SK-N-MC (cell line): Measurements from ENCODE around the gene RBMS3.
"Not testable (repeated sequence)": the region's sequence is repeated elsewhere in the genome, so short reads cannot be mapped to it uniquely, and the experiment has no call there.

Experiments
- DNase-seq: peaks from one replicate; pipeline ENCODE4 v3.0.0-alpha.2; 2011; ENCODE audit warnings: low read depth, low spot score
- H3K27ac ChIP-seq: fragments of 200-600 bp; sonication (generic); 2 replicates; pipeline ENCODE4 v1.5.1; 2016; ENCODE audit warnings: mixed run types
- H3K36me3 ChIP-seq: fragments of 200-600 bp; sonication (generic); 2 replicates; pipeline ENCODE4 v1.6.1; 2017; ENCODE audit warnings: antibody characterized with exemption, low read length, mixed read lengths; ENCODE audit not compliant: insufficient read depth
- H3K4me3 ChIP-seq: fragments of 200-600 bp; sonication (generic); 2 replicates; pipeline ENCODE4 v1.5.1; 2016
- H3K9ac ChIP-seq: fragments of 200-600 bp; sonication (generic); 2 replicates; pipeline ENCODE4 v1.8.0; 2017; ENCODE audit warnings: mixed run types, mixed read lengths; ENCODE audit not compliant: insufficient read length
- H3K9me3 ChIP-seq: fragments of 200-600 bp; sonication (generic); 2 replicates; pipeline ENCODE4 v1.6.1; 2017; ENCODE audit warnings: low read depth, mild to moderate bottlenecking, antibody characterized with exemption, low read length, moderate library complexity, mixed read lengths
- EZH2 ChIP-seq: fragments of 200-600 bp; sonication (generic); IDR thresholded peaks from one replicate; pipeline ENCODE4 v1.6.1; 2017; ENCODE audit warnings: antibody characterized with exemption
- FOXP2 ChIP-seq: optimal IDR thresholded peaks from 2 replicates; pipeline ENCODE3; 2011; ENCODE audit warnings: mild to moderate bottlenecking, moderate library complexity; ENCODE audit not compliant: insufficient read depth; ENCODE audit errors: extremely low read length, control extremely low read depth
- POLR2AphosphoS5 ChIP-seq: IDR thresholded peaks from 2 replicates; pipeline ENCODE4 v1.6.1; 2012; ENCODE audit warnings: mild to moderate bottlenecking, low read depth, low read length, borderline replicate concordance

The RBMS3 gene

DNA sequence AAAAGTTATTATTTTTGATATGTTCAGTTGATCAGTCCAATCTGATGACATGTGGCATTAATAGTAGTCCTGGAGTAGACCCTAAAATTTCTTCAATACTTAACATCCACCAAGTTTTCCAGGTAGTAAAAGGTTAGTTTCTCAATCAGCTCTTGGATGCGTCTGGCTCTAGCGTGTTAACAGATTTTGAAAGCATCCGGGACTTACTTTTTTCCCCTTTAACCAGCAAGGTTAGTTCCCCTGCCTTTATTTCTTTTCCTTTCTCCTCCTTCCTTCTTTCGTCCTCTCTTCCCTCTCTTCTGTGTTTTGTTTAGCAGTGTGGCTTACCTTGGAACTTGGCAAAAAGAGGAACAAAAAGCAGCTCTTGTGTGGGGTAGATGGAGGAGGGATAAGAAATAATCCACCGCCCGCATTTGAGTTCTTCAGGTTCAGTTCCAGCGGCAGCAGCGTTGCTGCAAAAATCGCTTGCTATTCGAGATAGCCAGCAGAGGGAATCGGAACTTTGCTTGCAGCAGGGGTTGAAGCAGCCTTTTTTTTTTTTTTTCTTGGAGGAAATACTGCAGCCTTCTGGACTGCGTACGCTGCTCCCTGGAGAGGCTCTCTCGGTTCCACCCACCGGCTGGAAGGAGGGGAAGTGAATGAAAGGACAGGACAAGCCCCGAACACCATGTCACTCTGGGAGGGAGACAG is at the start of gene RBMS3:
RBMS3 (plus strand) TSS at position 668 of the 690 bp plus-strand sequence.
- Histone ChIP-seq H3K9me3 (no peaks in the 10 kb centered on the region), H3K9ac (peak within 1 kb of the TSS; percentile 72), H3K4me3 (peak within 1 kb of the TSS; percentile 74), H3K36me3 (no peaks in the 10 kb centered on the region), H3K27ac (peak within 1 kb of the TSS; percentile 35; the same call in 1 of the 2 replicates)
- DNase-seq, result no peak
- TF ChIP-seq EZH2, result no peak
- TF ChIP-seq FOXP2, result no peak
- no peak for TF ChIP-seq POLR2AphosphoS5

DNA sequence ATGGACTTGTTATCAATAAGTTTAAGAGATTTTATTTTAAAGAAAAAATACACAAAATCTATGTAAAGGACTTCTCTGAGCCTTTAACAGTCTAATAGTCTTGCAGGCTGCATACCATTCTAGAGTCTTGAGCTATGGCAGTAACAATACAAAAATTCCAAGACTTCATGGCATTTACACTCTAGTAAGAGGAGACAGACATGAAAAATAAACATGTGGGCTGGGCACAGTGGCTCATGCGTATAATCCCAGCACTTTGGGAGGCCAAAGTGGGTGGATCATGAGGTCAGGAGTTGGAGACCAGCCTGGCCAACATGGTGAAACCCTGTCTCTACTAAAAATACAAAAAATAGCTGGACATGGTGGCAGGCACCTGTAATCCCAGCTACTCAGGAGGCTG is 47.7 kb upstream of the RBMS3 start:
- not testable (repeated sequence) for H3K36me3 ChIP-seq, H3K27ac ChIP-seq, DNase-seq, H3K4me3 ChIP-seq, H3K9ac ChIP-seq, H3K9me3 ChIP-seq

DNA sequence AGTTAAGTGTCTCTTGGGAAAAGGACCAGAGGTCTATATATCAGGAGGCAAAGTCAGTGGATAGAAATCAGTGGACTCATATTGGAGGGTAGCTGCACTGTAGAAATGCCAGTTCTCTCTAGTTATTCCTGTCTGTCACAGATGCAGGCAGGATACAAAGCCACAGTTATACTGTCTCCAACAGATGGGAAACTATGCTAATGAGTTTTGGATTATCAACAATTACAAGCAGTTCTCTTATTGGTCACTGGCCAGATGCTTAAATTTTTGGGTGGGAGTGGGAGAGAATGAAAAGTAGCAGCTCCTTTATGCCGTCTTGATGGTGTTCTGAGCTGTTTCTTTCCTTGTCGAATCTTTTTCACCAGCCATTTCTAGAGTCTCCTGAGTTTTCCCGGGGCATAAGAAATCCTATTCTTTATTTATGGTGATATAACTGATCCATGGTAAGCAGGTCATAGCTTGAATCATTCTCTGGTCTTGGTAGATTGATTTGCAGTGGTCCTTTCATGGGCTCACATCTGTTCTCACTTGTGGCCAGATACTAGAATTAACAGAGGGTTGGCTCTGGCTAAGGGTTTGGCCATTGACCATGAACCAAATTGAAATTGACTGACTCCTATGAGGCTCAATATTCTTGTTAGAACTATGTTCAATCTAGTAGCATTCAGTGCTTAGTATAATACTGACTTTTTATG is 44.6 kb upstream of the RBMS3 start:
- Histone ChIP-seq H3K9ac (no peak overlapping the region), H3K9me3 (no peaks in the 10 kb centered on the region), H3K27ac (no peak overlapping the region), H3K36me3 (no peaks in the 10 kb centered on the region), H3K4me3 (no peak overlapping the region)
- DNase-seq, result no peak
- TF ChIP-seq POLR2AphosphoS5, result no peak
- TF ChIP-seq FOXP2, result no peak

DNA sequence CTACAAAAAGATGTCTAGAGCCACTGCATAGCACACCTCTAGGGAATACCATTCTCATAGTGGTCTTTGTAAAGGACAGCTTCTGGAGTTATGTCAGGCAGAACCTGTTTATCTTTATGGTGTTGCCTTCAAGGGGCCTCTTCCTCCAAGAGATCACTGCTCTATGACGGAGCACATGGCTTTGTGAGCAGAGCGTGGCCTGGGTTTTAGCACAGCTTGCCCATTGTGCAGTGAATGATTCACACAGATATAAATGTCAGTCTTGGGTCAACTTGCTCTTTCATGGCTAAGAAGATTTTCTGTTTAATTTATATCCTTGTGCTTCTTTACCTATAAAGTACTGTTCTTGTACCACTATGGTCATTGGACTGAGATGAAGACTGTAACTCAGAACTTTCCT is 41.5 kb upstream of the RBMS3 start:
- DNase-seq, result no peak
- no peak overlapping the region for H3K4me3 ChIP-seq
- no peak overlapping the region for H3K9ac ChIP-seq
- H3K9me3 ChIP-seq, result no peaks in the 10 kb centered on the region
- TF ChIP-seq FOXP2, result no peak
- TF ChIP-seq POLR2AphosphoS5, result no peak
- no peak for TF ChIP-seq EZH2
- H3K36me3 ChIP-seq, result no peaks in the 10 kb centered on the region
- H3K27ac ChIP-seq, result no peak overlapping the region

DNA sequence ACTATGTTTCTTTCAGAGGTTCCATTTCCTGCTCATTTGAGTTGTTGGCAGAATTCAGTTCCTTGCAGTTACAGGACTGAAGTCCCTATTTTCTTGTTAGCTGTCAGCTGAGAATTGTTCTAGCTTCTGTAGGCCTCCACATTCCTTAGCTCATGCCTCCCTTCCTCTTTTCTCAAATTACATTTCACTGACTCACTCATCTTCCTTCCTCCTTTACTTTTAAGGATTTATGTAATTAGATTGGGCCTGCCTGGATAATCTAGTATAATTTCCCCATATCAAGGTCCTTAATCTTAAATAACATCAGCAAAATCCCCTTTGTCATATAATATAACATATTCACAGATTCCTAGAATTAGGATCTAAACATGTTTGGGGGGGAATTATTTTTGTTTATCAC is 40.6 kb upstream of the RBMS3 start:
- DNase-seq, result no peak
- Histone ChIP-seq H3K27ac (no peak overlapping the region), H3K36me3 (no peaks in the 10 kb centered on the region)

DNA sequence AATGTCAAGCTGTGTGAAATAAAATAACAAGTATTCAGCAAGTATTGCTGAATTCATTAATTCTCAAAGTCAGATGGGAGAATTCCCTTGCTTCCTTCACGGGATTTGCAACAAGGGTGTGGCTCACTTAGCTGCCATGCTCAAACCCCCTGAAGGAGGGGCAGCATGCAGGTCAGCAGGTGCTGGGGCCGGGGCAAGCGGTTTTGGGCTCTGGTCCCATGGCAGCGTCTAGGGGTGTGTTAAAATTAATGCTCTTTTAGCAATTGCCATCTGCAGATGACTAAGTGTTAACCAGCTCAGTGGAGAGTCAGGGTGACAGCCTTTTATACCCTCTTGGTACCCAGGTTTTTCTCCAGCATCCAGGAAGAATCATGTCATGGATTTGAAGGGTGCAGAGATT is 40.0 kb upstream of the RBMS3 start:
- Histone ChIP-seq H3K36me3 (no peaks in the 10 kb centered on the region), H3K9me3 (no peaks in the 10 kb centered on the region), H3K4me3 (no peak overlapping the region), H3K27ac (no peak overlapping the region), H3K9ac (no peak overlapping the region)
- DNase-seq, result no peak
- TF ChIP-seq EZH2 (no peak), POLR2AphosphoS5 (no peak), FOXP2 (no peak)

More for the DNA sequence above, 40.6 kb upstream of the RBMS3 start:
- no peak overlapping the region for H3K9ac ChIP-seq
- no peak overlapping the region for H3K4me3 ChIP-seq
- TF ChIP-seq EZH2 (no peak), POLR2AphosphoS5 (no peak), FOXP2 (no peak)
- no peaks in the 10 kb centered on the region for H3K9me3 ChIP-seq

DNA sequence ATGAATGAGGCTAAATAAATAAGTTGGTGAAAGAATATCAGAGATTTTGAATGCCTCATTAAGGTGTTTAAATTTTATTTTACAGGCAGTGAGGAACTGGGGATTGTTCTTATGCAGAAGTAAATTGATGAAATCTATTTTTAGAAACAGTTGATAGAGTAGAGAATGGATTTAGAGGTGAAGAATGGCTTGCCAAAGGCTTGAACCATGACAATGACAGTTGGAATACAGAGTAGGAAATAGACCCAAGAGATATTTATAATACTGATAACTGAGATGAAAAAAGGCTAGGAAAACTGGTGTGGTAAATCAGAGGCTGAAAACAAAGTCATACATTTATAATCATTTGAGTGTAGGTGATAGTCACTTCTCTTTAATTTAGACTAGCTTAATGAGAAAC is 39.0 kb upstream of the RBMS3 start:
- no peak for TF ChIP-seq FOXP2
- no peak for TF ChIP-seq POLR2AphosphoS5
- TF ChIP-seq EZH2, result no peak
- no peak for DNase-seq
- no peak overlapping the region for H3K9ac ChIP-seq
- H3K9me3 ChIP-seq, result no peaks in the 10 kb centered on the region
- H3K4me3 ChIP-seq, result no peak overlapping the region
- H3K27ac ChIP-seq, result no peak overlapping the region
- H3K36me3 ChIP-seq, result no peaks in the 10 kb centered on the region

DNA sequence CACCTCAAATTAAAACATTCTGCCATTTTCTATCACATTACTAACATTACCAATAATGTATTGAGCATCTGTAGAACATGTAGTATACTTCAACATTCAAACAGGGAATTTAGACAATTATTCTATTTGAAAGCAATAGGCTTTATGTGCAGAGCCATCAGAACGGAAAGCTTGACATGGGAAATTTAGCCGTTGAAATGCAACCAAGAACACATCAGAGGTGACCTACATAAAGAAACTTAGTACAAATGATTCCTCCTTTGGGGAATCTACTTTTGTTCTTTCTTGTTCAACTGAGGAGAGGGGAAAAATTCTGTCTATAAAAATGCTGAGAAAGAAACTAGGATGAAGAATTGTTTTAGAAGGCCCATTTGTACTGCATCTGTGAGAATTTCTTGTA is 38.6 kb upstream of the RBMS3 start:
- no peak overlapping the region for H3K4me3 ChIP-seq
- no peak for DNase-seq
- H3K27ac ChIP-seq, result no peak overlapping the region
- H3K36me3 ChIP-seq, result no peaks in the 10 kb centered on the region
- H3K9me3 ChIP-seq, result no peaks in the 10 kb centered on the region
- H3K9ac ChIP-seq, result no peak overlapping the region
- TF ChIP-seq FOXP2, result no peak
- no peak for TF ChIP-seq POLR2AphosphoS5
- TF ChIP-seq EZH2, result no peak

DNA sequence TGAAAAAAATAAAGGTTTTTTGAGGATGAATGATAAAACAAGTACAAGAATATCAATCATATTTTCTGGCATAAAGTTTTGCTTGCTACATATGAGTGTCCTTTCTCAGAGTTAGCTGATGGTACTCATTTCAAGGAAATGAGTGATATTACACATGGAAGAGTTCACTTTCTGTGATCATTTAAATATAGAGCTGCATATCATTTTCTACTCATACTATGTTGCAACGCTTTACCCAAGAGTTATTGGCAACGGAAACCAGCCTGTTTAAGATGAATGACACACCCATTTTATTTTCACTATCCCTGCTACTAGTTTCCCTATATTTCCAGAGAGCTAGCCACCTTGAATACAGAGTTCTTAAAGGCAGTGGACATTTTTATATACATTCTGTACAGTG is 35.4 kb upstream of the RBMS3 start:
- H3K9me3 ChIP-seq, result no peaks in the 10 kb centered on the region
- no peak overlapping the region for H3K4me3 ChIP-seq
- H3K36me3 ChIP-seq, result no peaks in the 10 kb centered on the region
- TF ChIP-seq POLR2AphosphoS5 (no peak), EZH2 (no peak), FOXP2 (no peak)
- H3K9ac ChIP-seq, result no peak overlapping the region
- no peak overlapping the region for H3K27ac ChIP-seq
- no peak for DNase-seq
